GM18861 (cell line): Measurements from ENCODE around the gene LIMD2.

Experiments
- ATAC-seq: cut with Tn5 transposase; IDR thresholded peaks from one replicate; pipeline ENCODE4 v1.9.1; 2021; ENCODE audit not compliant: unreplicated experiment

Gene LIMD2

GRCh38 chr17:63685041-63685440 is 14.9 kb downstream of the LIMD2 start:
- no peak for ATAC-seq

- no peak for ATAC-seq
Observed at GRCh38 chr17:63682981-63683380, 16.9 kb downstream of the LIMD2 start.

GRCh38 chr17:63682441-63682840 is 17.5 kb downstream of the LIMD2 start:
- ATAC-seq = no peak

GRCh38 chr17:63681530-63681929 is 18.4 kb downstream of the LIMD2 start:
- ATAC-seq = no peak

GRCh38 chr17:63680700-63681099 is 19.2 kb downstream of the LIMD2 start:
- no peak for ATAC-seq

GRCh38 chr17:63679214-63679613 is 20.7 kb downstream of the LIMD2 start:
- no peak for ATAC-seq

- ATAC-seq = no peak
Observed at GRCh38 chr17:63676584-63676983, 23.3 kb downstream of the LIMD2 start.

- ATAC-seq = no peak
Observed at GRCh38 chr17:63675607-63676546, 24.0 kb downstream of the LIMD2 start.

GRCh38 chr17:63675231-63675606 is 24.7 kb downstream of the LIMD2 start:
- no peak for ATAC-seq

GRCh38 chr17:63672856-63673255 is 27.1 kb downstream of the LIMD2 start:
- ATAC-seq = no peak

GRCh38 chr17:63665527-63666214 is 34.3 kb downstream of the LIMD2 start:
- no peak for ATAC-seq

- no peak for ATAC-seq
Observed at GRCh38 chr17:63659850-63660249, 40.1 kb downstream of the LIMD2 start.

GRCh38 chr17:63658366-63658765 is 41.6 kb downstream of the LIMD2 start:
- ATAC-seq = no peak

GRCh38 chr17:63657786-63658185 is 42.1 kb downstream of the LIMD2 start:
- no peak for ATAC-seq

- no peak for ATAC-seq
Observed at GRCh38 chr17:63653050-63653449, 46.9 kb downstream of the LIMD2 start.

- no peak for ATAC-seq
Observed at GRCh38 chr17:63652106-63652505, 47.8 kb downstream of the LIMD2 start.

GRCh38 chr17:63649813-63650212 is 50.1 kb downstream of the LIMD2 start:
- no peak for ATAC-seq

GRCh38 chr17:63647936-63648335 is 52.0 kb downstream of the LIMD2 start:
- no peak for ATAC-seq

GRCh38 chr17:63647065-63647725 is 52.7 kb downstream of the LIMD2 start:
- no peak for ATAC-seq

GRCh38 chr17:63646488-63646806 is 53.5 kb downstream of the LIMD2 start:
- ATAC-seq = peak; percentile 77
